GM18499 (cell line): ENCODE data around the gene TRRAP.

ENCODE experiments used
- ATAC-seq: cut with Tn5 transposase; IDR thresholded peaks from one replicate; pipeline ENCODE4 v1.9.1; 2021; ENCODE audit warnings: moderate number of reproducible peaks; ENCODE audit not compliant: insufficient read depth, unreplicated experiment

The TRRAP gene

GRCh38 chr7:98935811-98936210 lies 57.5 kb downstream of the TRRAP start:
- ATAC-seq, result no peak

DNA sequence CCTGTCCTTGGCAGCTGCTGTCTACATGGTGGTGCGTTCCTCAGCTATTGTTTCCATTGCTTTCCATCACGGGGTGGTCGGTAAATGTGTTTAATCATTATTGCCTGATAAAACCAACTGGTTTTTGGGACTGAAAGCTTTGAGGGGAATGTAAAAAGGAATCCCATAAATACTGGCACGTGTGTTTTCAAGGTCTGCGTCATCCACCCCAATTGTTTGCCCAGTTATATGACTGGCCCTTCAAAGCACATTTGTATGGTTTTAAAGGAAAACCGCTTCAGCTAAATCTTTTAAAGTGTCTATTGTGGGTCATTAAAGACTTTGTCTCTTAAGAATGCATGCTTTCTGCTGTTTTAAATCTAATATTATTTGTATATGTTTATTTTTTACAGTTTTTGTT lies 65.0 kb downstream of the TRRAP start:
- no peak for ATAC-seq

DNA sequence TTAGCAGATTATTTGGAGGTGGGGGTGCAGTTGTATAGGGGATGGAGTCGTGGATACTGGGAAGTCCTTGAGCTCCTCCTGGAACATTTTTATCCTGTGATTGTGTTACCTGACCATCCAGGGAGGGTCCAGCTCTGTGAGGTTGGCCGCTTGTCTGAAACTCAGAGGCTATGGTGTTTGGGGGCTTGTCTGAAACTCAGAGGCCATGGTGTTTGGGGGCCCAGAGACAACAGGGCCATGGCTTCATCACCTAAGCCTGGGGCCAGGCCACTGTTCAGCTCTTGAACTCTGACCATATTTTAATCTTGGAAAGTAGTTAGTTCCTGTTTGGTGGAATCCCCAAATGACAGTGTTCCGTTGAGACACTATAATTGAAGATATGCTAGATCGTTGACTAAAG lies 66.1 kb downstream of the TRRAP start:
- ATAC-seq, result no peak

DNA sequence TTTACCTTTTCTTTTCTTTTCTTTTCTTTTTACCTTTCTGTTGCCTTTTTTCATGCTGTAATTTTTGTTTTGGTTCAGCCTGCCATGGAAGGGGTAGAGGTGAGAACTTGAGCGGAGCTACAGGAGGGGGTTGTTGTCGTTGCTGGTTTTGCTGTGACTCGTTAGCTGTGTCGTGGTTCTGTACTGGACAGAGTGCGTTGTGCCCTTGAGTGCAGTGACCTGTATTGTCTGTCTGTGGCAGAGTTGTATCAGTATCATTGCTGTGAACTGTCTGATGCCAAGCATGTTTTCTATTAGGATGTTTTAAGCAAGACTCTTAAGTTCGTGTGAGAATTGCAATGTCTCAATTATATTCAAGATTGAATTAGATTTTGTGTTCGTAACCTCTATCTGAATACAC lies 67.5 kb downstream of the TRRAP start:
- ATAC-seq, result no peak

- ATAC-seq, result no peak
Measured at GRCh38 chr7:98946389-98946788, 68.1 kb downstream of the TRRAP start.

- ATAC-seq, result no peak
Measured at GRCh38 chr7:98949336-98950044, 71.2 kb downstream of the TRRAP start.

GRCh38 chr7:98955992-98956391 lies 77.7 kb downstream of the TRRAP start:
- ATAC-seq, result no peak

DNA sequence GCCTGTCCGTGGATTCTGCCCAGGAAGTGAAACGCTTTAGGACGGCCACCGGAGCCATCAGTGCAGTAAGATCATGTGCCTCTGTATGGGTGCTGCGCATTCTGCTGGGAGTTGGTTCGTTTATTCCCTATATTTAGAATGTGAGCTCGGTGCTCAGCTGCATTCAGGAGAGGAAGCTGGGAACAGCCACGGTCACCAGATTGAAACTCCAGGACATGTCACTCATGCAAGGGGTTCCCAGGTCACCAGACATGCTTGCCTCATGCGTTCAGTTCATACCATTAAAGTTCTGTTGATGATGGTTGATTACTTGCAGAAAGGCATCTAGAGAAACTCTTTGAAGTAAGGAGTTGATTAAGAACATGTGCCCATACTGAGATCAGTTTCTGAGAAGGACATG lies 78.1 kb downstream of the TRRAP start:
- ATAC-seq, result no peak

DNA sequence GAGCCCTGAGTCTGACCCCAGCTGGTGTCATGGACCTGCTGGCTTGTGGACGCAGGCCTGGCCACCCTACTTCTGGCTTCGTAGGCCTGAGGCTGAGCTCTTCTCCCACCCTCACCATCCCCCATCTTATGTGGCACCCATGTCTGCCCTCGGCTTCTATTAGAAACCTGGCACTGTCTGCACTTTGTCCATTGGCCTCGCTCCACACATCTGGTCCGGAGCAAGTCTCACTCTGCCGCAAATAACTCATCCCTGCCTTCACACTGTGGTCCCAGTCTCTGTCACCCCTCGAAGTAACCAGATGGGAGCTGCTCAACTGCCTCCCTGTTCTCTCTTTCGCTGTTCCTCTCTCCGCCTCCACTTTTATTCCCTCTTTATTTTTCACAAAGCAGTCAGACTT lies 78.6 kb downstream of the TRRAP start:
- ATAC-seq, result no peak

GRCh38 chr7:98957766-98958165 lies 79.4 kb downstream of the TRRAP start:
- no peak for ATAC-seq

GRCh38 chr7:98958968-98959367 lies 80.6 kb downstream of the TRRAP start:
- no peak for ATAC-seq

- ATAC-seq, result no peak
Measured at GRCh38 chr7:98963305-98963704, 85.0 kb downstream of the TRRAP start.

- no peak for ATAC-seq
Measured at GRCh38 chr7:98964596-98964995, 86.3 kb downstream of the TRRAP start.

DNA sequence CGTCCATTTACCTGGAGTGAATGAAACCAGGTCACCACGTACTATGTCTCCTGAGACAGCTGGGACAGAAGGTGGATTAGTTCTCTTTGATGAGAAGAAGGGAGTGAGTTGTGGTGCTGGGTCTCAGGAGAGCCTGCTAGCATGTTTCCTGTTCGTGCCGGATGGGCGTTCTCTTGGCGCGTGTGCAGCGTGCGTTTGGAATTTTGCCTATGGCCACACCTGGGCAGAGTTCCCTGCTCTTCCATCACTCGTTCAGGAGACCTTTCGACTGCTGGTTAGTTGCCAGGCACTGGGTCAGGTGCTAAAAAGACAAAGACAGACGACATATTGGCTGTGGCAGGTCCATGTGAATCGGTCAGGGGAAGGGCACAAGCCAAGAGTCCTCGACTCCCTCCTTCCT lies 90.3 kb downstream of the TRRAP start:
- ATAC-seq, result no peak

DNA sequence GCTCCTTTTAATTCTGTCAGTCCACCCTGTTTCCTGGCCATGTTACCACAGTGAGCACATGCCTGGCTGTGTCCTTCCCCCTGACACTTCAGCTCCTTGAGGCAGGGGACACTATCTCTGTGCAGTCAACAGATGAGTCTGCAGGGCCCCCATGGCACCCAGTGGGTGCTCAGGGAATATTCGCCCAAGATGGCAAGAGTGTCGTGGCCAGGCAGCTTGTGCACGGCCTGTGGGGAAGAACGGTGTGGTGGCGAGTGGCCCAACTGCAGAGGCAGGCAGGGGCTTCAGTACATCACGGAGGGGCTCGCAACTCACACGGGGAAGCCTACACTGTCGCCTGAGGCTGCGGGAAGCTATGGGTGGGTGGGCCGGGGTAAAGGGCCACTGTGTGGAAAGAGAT lies 91.1 kb downstream of the TRRAP start:
- ATAC-seq, result no peak

GRCh38 chr7:98970016-98970615 lies 91.8 kb downstream of the TRRAP start:
- no peak for ATAC-seq

DNA sequence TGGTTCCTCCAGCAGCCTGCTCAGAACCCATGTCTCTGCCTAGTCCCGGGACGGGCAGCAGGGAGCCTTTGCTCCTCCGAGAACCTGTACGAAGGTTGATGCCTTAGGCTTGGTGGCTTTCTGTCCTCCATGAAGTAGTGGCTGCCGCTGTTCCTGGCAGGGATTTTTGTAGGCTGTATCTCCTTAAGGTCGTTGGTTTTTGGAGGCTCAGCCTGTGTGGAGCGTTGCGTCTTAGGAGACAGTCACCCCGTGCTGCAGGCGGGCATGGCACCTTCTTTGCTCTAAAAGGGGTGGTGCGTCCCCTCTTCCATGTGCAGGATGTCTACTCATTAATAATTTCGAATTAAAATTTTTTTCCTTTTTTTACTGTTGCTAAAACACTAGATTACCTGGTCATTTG lies 92.5 kb downstream of the TRRAP start:
- ATAC-seq, result no peak

- no peak for ATAC-seq
Measured at GRCh38 chr7:98974205-98974604, 95.9 kb downstream of the TRRAP start.

GRCh38 chr7:98974906-98975816 lies 96.8 kb downstream of the TRRAP start:
- no peak for ATAC-seq

DNA sequence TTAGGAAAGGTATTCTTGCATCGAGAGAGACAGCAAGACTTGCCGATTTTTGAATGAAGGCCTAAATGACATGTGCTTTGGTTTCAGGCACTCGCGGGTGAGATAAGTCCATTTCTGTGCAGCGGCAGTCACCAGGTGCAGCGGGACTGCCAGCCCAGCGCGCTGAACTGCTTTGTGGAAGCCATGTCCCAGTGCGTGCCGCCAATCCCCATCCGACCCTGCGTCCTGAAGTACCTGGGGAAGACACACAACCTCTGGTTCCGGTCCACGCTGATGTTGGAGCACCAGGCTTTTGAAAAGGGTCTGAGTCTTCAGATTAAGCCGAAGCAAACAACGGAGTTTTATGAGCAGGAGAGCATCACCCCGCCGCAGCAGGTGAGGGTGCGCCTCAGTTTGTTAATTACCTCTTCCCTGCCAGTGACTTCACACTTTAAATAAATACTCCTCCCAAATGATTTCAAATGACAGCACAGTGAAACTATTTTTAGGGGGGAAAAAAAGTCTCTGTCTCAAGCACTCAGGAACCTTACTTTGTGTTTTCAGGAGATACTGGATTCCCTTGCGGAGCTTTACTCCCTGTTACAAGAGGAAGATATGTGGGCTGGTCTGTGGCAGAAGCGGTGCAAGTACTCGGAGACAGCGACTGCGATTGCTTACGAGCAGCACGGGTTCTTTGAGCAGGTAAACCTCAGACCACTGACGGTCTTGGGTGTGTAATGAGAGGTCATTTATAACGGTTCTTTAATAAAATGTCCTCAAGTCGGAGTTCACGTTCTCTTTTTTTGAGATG lies 98.3 kb downstream of the TRRAP start:
- ATAC-seq, result no peak

DNA sequence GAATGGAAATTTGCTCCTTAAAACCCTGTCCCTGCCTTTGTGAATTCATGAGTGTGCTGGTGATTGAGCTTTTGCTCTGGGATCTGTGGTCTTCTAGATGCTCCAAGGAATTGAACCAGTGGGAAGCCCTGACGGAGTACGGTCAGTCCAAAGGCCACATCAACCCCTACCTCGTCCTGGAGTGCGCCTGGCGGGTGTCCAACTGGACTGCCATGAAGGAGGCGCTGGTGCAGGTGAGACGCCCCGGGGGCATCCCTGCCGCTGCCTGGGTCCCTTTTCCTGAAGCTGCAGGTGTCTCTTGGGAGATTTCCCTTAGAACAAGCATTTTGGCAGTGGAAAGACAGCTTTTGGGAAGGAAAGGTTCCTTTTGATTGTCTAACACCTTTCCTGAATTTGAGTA lies 100.3 kb downstream of the TRRAP start:
- no peak for ATAC-seq
